ENCODE data around the gene CKAP5. TPM values are rescaled to one million over a fixed set of nuclear protein-coding genes. Genes with fewer than 3 reads are reported as not detected.
"Not testable (repeated sequence)": the region's sequence is repeated elsewhere in the genome, so short reads cannot be mapped to it uniquely, and the experiment has no call there.

Gene CKAP5
- total RNA-seq, 2 donors from 2014 or later = 33.7 to 39.8 TPM

- not testable (repeated sequence) for H3K36me3 Mint-ChIP-seq (ENCODE audit: low read depth); H3K27ac Mint-ChIP-seq; H3K27me3 Mint-ChIP-seq; H3K4me1 Mint-ChIP-seq; H3K9me3 ChIP-seq (ENCODE audit: control insufficient read depth, low read length, poor library complexity, severe bottlenecking); DNase-seq; ATAC-seq; H3K4me3 Mint-ChIP-seq
These were observed 46.4 kb downstream of the CKAP5 start for GRCh38 chr11:46799725-46800124.

GRCh38 chr11:46778416-46778815 is 67.7 kb downstream of the CKAP5 start:
- H3K36me3 Mint-ChIP-seq (ENCODE audit: low read depth) = peaks cover 15% of the 10 kb centered on the region
- ATAC-seq = no peak
- H3K27me3 Mint-ChIP-seq = no peaks in the 10 kb centered on the region
- no peaks in the 10 kb centered on the region for H3K9me3 ChIP-seq (ENCODE audit: control insufficient read depth, low read length, poor library complexity, severe bottlenecking)
- H3K27ac Mint-ChIP-seq = no peak overlapping the region
- no peak overlapping the region for H3K4me3 Mint-ChIP-seq
- H3K4me1 Mint-ChIP-seq = peaks cover 2% of the 10 kb centered on the region
- DNase-seq = no peak

GRCh38 chr11:46776878-46777277 is 69.2 kb downstream of the CKAP5 start:
- DNase-seq (no peak), ATAC-seq (no peak)
- Mint-ChIP-seq H3K36me3 (ENCODE audit: low read depth) (peaks cover 15% of the 10 kb centered on the region), H3K27ac (no peak overlapping the region), H3K4me1 (peaks cover 2% of the 10 kb centered on the region), H3K27me3 (no peaks in the 10 kb centered on the region), H3K4me3 (no peak overlapping the region)
- H3K9me3 ChIP-seq (ENCODE audit: control insufficient read depth, low read length, poor library complexity, severe bottlenecking) = no peaks in the 10 kb centered on the region

- no peak overlapping the region for H3K4me3 Mint-ChIP-seq
These were observed 76.4 kb downstream of the CKAP5 start for GRCh38 chr11:46769636-46770221.

GRCh38 chr11:46766656-46767055 is 79.4 kb downstream of the CKAP5 start:
- no peaks in the 10 kb centered on the region for H3K9me3 ChIP-seq (ENCODE audit: control insufficient read depth, low read length, poor library complexity, severe bottlenecking)
- H3K4me3 Mint-ChIP-seq = no peak overlapping the region
- H3K4me1 Mint-ChIP-seq = no peaks in the 10 kb centered on the region
- no peaks in the 10 kb centered on the region for H3K27me3 Mint-ChIP-seq
- H3K36me3 Mint-ChIP-seq (ENCODE audit: low read depth) = peaks cover 5% of the 10 kb centered on the region
- no peak overlapping the region for H3K27ac Mint-ChIP-seq
- DNase-seq (no peak), ATAC-seq (no peak)

More at GRCh38 chr11:46769636-46770221, 76.4 kb downstream of the CKAP5 start:
- no peaks in the 10 kb centered on the region for H3K4me1 Mint-ChIP-seq
- DNase-seq = no peak
- peaks cover 5% of the 10 kb centered on the region for H3K36me3 Mint-ChIP-seq (ENCODE audit: low read depth)
- H3K9me3 ChIP-seq (ENCODE audit: control insufficient read depth, low read length, poor library complexity, severe bottlenecking) = no peaks in the 10 kb centered on the region
- H3K27me3 Mint-ChIP-seq = no peaks in the 10 kb centered on the region
- no peak for ATAC-seq
- H3K27ac Mint-ChIP-seq = no peak overlapping the region

- Mint-ChIP-seq H3K36me3 (ENCODE audit: low read depth) (peaks cover 9% of the 10 kb centered on the region), H3K4me3 (no peak overlapping the region), H3K27me3 (no peaks in the 10 kb centered on the region), H3K4me1 (peaks cover 5% of the 10 kb centered on the region), H3K27ac (no peak overlapping the region)
- ATAC-seq (no peak), DNase-seq (no peak)
- no peaks in the 10 kb centered on the region for H3K9me3 ChIP-seq (ENCODE audit: control insufficient read depth, low read length, poor library complexity, severe bottlenecking)
These were observed 83.8 kb downstream of the CKAP5 start for GRCh38 chr11:46762248-46762647.

GRCh38 chr11:46761807-46762206 is 84.3 kb downstream of the CKAP5 start:
- peaks cover 5% of the 10 kb centered on the region for H3K4me1 Mint-ChIP-seq
- H3K27me3 Mint-ChIP-seq = no peaks in the 10 kb centered on the region
- DNase-seq = no peak
- no peak overlapping the region for H3K27ac Mint-ChIP-seq
- H3K4me3 Mint-ChIP-seq = no peak overlapping the region
- H3K36me3 Mint-ChIP-seq (ENCODE audit: low read depth) = peaks cover 9% of the 10 kb centered on the region
- ATAC-seq = no peak
- H3K9me3 ChIP-seq (ENCODE audit: control insufficient read depth, low read length, poor library complexity, severe bottlenecking) = no peaks in the 10 kb centered on the region

GRCh38 chr11:46760429-46761128 is 85.5 kb downstream of the CKAP5 start:
- Mint-ChIP-seq H3K36me3 (ENCODE audit: low read depth) (peaks cover 9% of the 10 kb centered on the region), H3K4me3 (no peak overlapping the region), H3K27me3 (no peaks in the 10 kb centered on the region), H3K27ac (no peak overlapping the region), H3K4me1 (peaks cover 5% of the 10 kb centered on the region)
- ATAC-seq (no peak), DNase-seq (no peak)
- no peaks in the 10 kb centered on the region for H3K9me3 ChIP-seq (ENCODE audit: control insufficient read depth, low read length, poor library complexity, severe bottlenecking)

GRCh38 chr11:46759196-46759595 is 86.9 kb downstream of the CKAP5 start:
- no peak overlapping the region for H3K4me3 Mint-ChIP-seq
- H3K9me3 ChIP-seq (ENCODE audit: control insufficient read depth, low read length, poor library complexity, severe bottlenecking) = no peaks in the 10 kb centered on the region
- DNase-seq = no peak
- ATAC-seq = no peak
- H3K36me3 Mint-ChIP-seq (ENCODE audit: low read depth) = peaks cover 11% of the 10 kb centered on the region
- peaks cover 5% of the 10 kb centered on the region for H3K4me1 Mint-ChIP-seq
- no peak overlapping the region for H3K27ac Mint-ChIP-seq
- H3K27me3 Mint-ChIP-seq = no peaks in the 10 kb centered on the region

GRCh38 chr11:46755962-46756361 is 90.1 kb downstream of the CKAP5 start:
- no peak overlapping the region for H3K27ac Mint-ChIP-seq
- DNase-seq (no peak), ATAC-seq (no peak)
- H3K27me3 Mint-ChIP-seq = no peaks in the 10 kb centered on the region
- peaks cover 5% of the 10 kb centered on the region for H3K4me1 Mint-ChIP-seq
- H3K36me3 Mint-ChIP-seq (ENCODE audit: low read depth) = peaks cover 11% of the 10 kb centered on the region
- H3K4me3 Mint-ChIP-seq = no peak overlapping the region
- H3K9me3 ChIP-seq (ENCODE audit: control insufficient read depth, low read length, poor library complexity, severe bottlenecking) = no peaks in the 10 kb centered on the region

- H3K4me1 Mint-ChIP-seq = peaks cover 3% of the 10 kb centered on the region
- H3K36me3 Mint-ChIP-seq (ENCODE audit: low read depth) = peaks cover 24% of the 10 kb centered on the region
- no peak overlapping the region for H3K4me3 Mint-ChIP-seq
- no peaks in the 10 kb centered on the region for H3K9me3 ChIP-seq (ENCODE audit: control insufficient read depth, low read length, poor library complexity, severe bottlenecking)
- no peaks in the 10 kb centered on the region for H3K27me3 Mint-ChIP-seq
- no peak for DNase-seq
- no peak for ATAC-seq
- no peak overlapping the region for H3K27ac Mint-ChIP-seq
These were observed 98.9 kb downstream of the CKAP5 start for GRCh38 chr11:46747150-46747549.

GRCh38 chr11:46745995-46746394 is 100.1 kb downstream of the CKAP5 start:
- Mint-ChIP-seq H3K36me3 (ENCODE audit: low read depth) (peaks cover 24% of the 10 kb centered on the region), H3K4me1 (peaks cover 3% of the 10 kb centered on the region), H3K4me3 (no peak overlapping the region), H3K27me3 (no peaks in the 10 kb centered on the region), H3K27ac (no peak overlapping the region)
- ATAC-seq (no peak), DNase-seq (no peak)
- no peaks in the 10 kb centered on the region for H3K9me3 ChIP-seq (ENCODE audit: control insufficient read depth, low read length, poor library complexity, severe bottlenecking)

GRCh38 chr11:46745328-46745727 is 100.8 kb downstream of the CKAP5 start:
- no peaks in the 10 kb centered on the region for H3K27me3 Mint-ChIP-seq
- H3K36me3 Mint-ChIP-seq (ENCODE audit: low read depth) = peaks cover 24% of the 10 kb centered on the region
- H3K27ac Mint-ChIP-seq = no peak overlapping the region
- peaks cover 3% of the 10 kb centered on the region for H3K4me1 Mint-ChIP-seq
- H3K9me3 ChIP-seq (ENCODE audit: control insufficient read depth, low read length, poor library complexity, severe bottlenecking) = no peaks in the 10 kb centered on the region
- DNase-seq (no peak), ATAC-seq (no peak)
- H3K4me3 Mint-ChIP-seq = no peak overlapping the region
